GM12872 (cell line): ENCODE results near the gene SEC14L1.

Experiments used
- TF ChIP-seq, protein P1 (sequence below): IDR thresholded peaks from 3 replicates; pipeline ENCODE4 v1.5.1; 2011; ENCODE audit warnings: low read depth, mild to moderate bottlenecking, low read length, moderate library complexity; ENCODE audit not compliant: insufficient read depth

The SEC14L1 gene

DNA sequence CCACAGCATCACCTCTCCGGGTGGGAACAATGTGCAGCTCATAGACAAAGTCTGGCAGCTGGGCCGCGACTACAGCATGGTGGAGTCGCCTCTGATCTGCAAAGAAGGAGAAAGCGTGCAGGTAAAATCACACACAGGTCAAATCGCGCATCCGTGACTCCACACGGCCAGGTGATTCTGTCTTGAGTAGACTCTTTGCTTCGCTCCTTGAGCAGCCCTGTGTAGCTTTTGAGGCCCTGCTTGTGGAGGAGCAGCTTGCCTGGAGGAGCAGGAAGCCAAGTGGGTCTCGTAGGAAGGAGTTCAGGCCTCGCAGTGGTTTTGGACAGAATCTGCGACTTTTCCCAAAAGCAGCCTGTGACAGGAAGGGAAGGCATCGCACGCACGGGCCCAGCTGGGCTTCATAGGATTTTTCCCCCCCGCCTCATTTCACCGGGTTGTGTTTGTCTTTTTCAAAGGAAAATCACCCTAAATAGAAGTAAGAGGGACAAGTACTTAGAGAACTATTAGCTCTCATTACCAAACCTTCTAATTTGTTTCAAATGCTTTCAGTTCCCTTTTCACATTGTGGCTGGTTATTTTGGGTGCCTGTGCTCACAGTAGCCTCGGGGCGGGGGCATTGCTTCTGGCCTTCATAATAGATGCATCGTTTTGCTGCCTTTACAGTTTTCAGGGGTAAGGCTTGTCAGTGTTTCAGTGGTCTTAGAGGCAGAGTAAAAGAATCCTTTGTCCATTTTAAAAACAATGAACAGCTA is 71.5 kb downstream of the SEC14L1 start:
- TF ChIP-seq, protein P1, sequence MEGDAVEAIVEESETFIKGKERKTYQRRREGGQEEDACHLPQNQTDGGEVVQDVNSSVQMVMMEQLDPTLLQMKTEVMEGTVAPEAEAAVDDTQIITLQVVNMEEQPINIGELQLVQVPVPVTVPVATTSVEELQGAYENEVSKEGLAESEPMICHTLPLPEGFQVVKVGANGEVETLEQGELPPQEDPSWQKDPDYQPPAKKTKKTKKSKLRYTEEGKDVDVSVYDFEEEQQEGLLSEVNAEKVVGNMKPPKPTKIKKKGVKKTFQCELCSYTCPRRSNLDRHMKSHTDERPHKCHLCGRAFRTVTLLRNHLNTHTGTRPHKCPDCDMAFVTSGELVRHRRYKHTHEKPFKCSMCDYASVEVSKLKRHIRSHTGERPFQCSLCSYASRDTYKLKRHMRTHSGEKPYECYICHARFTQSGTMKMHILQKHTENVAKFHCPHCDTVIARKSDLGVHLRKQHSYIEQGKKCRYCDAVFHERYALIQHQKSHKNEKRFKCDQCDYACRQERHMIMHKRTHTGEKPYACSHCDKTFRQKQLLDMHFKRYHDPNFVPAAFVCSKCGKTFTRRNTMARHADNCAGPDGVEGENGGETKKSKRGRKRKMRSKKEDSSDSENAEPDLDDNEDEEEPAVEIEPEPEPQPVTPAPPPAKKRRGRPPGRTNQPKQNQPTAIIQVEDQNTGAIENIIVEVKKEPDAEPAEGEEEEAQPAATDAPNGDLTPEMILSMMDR, result no peak

DNA sequence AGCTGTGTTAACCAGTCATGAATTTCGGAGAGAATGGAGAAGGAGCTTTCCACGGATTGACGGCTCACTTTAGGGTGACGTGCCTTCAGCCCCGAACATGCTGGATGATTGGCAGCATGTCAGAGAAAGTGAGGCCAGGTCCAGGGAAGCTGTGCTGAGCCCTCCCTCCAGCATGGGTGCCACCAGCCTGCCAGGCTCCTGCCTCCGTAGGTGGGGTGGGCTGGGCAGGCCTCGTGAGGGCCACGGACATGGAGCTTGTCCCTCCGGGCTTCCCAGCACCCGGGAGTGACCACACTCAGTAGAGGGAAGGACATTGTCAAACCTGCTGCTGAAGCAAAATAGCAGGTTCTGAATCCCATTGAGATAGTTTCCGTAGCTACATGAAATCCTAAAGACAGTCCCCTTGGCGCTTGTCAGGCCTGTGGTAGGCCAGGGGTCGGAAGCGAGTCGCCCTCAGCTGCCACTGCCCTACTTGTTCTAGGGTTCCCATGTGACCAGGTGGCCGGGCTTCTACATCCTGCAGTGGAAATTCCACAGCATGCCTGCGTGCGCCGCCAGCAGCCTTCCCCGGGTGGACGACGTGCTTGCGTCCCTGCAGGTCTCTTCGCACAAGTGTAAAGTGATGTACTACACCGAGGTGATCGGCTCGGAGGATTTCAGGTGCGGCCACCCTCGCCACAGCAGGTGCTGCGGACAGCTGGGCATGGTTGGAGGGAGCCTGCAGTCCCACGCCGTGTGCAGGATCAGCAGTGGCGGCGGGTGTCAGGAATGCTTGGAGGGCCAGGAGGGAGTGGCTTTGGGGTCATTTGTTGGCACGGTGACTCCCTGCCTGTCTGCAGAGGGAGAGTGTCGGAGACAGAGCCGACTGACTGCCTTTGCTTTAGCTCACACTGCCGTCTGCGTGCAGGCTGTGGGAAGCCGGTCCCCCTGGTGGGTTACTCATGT is 72.3 kb downstream of the SEC14L1 start:
- TF ChIP-seq, protein P1, result no peak

DNA sequence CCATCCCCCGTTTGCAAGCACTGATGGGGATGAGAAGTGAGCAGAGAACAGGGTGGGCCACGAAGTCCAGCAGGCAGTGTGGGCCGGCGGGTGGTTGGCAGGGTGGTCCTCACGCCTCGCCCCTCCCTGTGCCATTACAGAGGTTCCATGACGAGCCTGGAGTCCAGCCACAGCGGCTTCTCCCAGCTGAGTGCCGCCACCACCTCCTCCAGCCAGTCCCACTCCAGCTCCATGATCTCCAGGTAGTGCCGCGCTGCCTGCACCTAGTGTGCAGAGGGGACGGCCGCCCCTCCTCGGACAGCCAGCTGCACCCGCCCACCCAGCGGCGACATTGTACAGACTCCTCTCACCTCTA is 73.0 kb downstream of the SEC14L1 start:
- TF ChIP-seq, protein P1, result no peak

DNA sequence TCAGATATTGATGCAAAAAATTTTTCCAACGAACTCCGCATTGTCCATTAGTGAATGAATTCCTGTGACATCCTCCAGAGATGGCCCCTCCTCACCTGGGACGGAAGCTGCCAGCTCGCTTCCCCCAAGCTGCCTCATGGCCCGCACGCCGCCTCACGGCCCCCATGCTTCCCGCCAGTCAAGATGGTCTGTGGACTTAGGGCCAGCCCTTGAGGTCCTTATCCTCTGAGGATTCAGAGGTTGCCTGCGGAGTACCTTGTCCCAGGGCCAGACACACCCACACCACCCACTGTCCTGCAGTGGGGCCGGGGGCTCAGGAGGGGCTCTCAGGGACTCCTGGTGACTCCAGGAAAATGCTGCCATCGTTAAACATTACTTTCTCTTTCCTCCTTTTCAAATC is 73.6 kb downstream of the SEC14L1 start:
- TF ChIP-seq, protein P1, result no peak

DNA sequence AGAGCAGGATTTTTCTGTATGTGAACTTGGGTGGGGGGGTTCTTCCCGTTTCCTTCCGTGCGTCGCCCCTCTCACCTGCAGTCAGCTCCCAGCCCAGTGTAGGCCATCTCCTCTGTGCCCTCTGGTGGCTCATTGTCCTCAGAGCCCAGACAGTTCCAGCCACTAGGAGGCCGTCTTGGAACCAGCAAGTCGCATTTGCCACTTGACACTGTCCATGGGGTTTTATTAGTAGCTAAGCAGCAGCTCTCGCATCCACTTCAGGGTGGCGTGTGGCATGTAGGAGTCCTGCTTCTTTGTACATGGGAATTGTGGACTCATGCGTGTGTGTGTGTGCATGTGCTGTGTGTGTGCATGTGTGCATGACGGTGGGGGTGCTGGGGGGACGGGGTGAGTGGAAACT is 74.0 kb downstream of the SEC14L1 start:
- TF ChIP-seq, protein P1, result peak; percentile 66

DNA sequence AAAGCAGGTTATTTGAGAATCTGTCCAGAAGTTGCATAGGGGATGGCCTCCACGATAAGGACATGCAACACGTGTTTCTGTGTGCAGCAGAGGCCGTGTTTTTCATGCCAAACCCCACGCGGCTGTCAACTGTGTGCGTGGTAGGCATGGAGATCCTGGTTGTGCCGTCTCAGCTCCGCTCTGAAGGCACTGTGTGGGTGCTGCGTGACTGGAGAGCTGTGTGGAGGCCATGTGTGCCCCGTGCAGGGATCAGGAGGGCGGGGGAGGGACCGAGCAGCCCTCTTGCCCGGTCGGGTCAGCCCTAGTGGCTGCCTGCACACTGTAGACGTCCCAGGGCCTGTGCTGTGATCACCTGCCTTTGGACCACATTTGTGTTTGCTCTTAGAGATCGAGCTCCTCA is 74.5 kb downstream of the SEC14L1 start:
- TF ChIP-seq, protein P1, result no peak

DNA sequence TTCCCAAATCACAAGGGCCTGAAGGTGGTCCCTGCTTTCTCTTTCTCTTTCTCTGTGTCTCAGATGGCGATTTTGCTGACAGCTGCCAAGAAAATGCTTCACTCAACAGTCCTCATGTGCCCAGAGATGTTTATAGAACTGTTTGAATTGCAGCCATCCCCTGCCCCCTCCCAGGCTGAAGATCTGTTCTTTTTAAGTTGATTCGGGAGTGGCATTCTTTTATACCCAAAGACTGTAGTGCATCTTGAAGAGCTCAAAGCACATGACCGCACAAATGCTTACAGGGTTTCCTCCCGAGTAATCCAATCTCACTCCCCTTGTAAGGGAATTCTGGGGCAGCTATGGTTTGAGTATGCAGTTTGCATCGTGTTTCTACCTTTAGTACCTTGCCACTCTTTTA is 75.7 kb downstream of the SEC14L1 start:
- TF ChIP-seq, protein P1, result no peak
